WTC11 (cell line): ENCODE data around the gene ADM5. TPM values are rescaled to one million over a fixed set of nuclear protein-coding genes. Genes with fewer than 3 reads are reported as not detected.

Source experiments
- ATAC-seq: fragments of 200-7000 bp; cut with Tn5 transposase; 2 replicates; pipeline ENCODE4 v1.10.0; 2021; ENCODE audit warnings: mild to moderate bottlenecking, moderate library complexity
- Bru-seq: library from RNA; stranded (reverse); fragments of 400-500 nt; gene quantifications from one replicate; lab custom pipeline; 2021; lab: Mats Ljungman, UMichigan
- CTCF ChIA-PET: fragments of 300-600 bp; sonication (Branson Sonifier 250); formaldehyde crosslinking; loops from one replicate; lab custom pipeline; 2021; ENCODE audit warnings: antibody characterized with exemption; lab: Charles Lee
- POLR2A ChIA-PET: fragments of 350-600 bp; sonication (Branson Sonifier 250); formaldehyde crosslinking; loops from one replicate; lab custom pipeline; 2021; ENCODE audit warnings: antibody characterized with exemption; lab: Charles Lee
- DNase-seq: peaks from one replicate; pipeline ENCODE4 v3.0.0; 2021; ENCODE audit warnings: low spot score
- H3K27ac Mint-ChIP-seq: 2 replicates; pipeline ENCODE4 v1.8.0; 2021; ENCODE audit warnings: mixed read lengths
- H3K27me3 Mint-ChIP-seq: 2 replicates; pipeline ENCODE4 v1.8.0; 2021; ENCODE audit warnings: low read depth, mild to moderate bottlenecking, moderate library complexity, mixed read lengths
- H3K36me3 Mint-ChIP-seq: 2 replicates; pipeline ENCODE4 v1.8.0; 2021; ENCODE audit warnings: mixed read lengths
- H3K4me1 Mint-ChIP-seq: 2 replicates; pipeline ENCODE4 v1.8.0; 2022; ENCODE audit warnings: mixed read lengths
- H3K4me3 Mint-ChIP-seq: 2 replicates; pipeline ENCODE4 v1.8.0; 2021; ENCODE audit warnings: mild to moderate bottlenecking, moderate library complexity, mixed read lengths
- H3K9me3 Mint-ChIP-seq: 2 replicates; pipeline ENCODE4 v1.8.0; 2021; ENCODE audit warnings: mixed read lengths
- ATF1 ChIP-seq: sonication (generic); formaldehyde crosslinking; IDR thresholded peaks from 2 replicates; pipeline ENCODE4 v1.8.1; 2023; ENCODE audit warnings: mild to moderate bottlenecking, moderate library complexity, missing genetic modification reagents
- EMX1 ChIP-seq: fragments of 250-450 bp; sonication (Bioruptor Pico); IDR thresholded peaks from 2 replicates; pipeline ENCODE4 v1.8.0; 2021; ENCODE audit warnings: mild to moderate bottlenecking
- ETV6 ChIP-seq: sonication (generic); formaldehyde crosslinking; IDR thresholded peaks from 2 replicates; pipeline ENCODE4 v1.8.1; 2022; ENCODE audit warnings: mild to moderate bottlenecking, missing genetic modification reagents
- FOXJ3 ChIP-seq: sonication (generic); formaldehyde crosslinking; IDR thresholded peaks from 2 replicates; pipeline ENCODE4 v1.9.0; 2021; ENCODE audit warnings: missing genetic modification reagents, mild to moderate bottlenecking, borderline replicate concordance
- KAT7 ChIP-seq: sonication (generic); formaldehyde crosslinking; IDR thresholded peaks from 2 replicates; pipeline ENCODE4 v1.8.1; 2023; ENCODE audit warnings: missing genetic modification reagents, mild to moderate bottlenecking, borderline replicate concordance
- RELA ChIP-seq: sonication (generic); formaldehyde crosslinking; IDR thresholded peaks from 2 replicates; pipeline ENCODE4 v1.8.1; 2022; ENCODE audit warnings: missing genetic modification reagents, mild to moderate bottlenecking, borderline replicate concordance
- SOX15 ChIP-seq: fragments of 250-450 bp; sonication (Bioruptor Pico); IDR thresholded peaks from 2 replicates; pipeline ENCODE4 v1.9.0; 2021; ENCODE audit warnings: mild to moderate bottlenecking
- ZNF121 ChIP-seq: sonication (generic); formaldehyde crosslinking; IDR thresholded peaks from 2 replicates; pipeline ENCODE4 v1.8.0; 2023; ENCODE audit warnings: missing genetic modification reagents
- ZNF263 ChIP-seq: sonication (generic); formaldehyde crosslinking; IDR thresholded peaks from 2 replicates; pipeline ENCODE4 v1.8.1; 2022; ENCODE audit warnings: low read depth, mild to moderate bottlenecking, moderate library complexity, missing genetic modification reagents
- ZNF423 ChIP-seq: fragments of 250-450 bp; sonication (Bioruptor Pico); IDR thresholded peaks from 2 replicates; pipeline ENCODE4 v2.1.2; 2022; ENCODE audit warnings: mild to moderate bottlenecking, moderate library complexity
- long read RNA-seq, 3 experiments: library from RNA in 1 of 3; library from capped mRNA in 1 of 3; library from polyadenylated mRNA in 1 of 3; unstranded in 2 of 3; stranded (forward) in 1 of 3; transcript quantifications; one replicate each; pipeline ENCODE4 v2.0.0, GENCODE V29; 2021
- total RNA-seq: library from RNA; stranded (reverse); gene quantifications from 3 replicates; pipeline ENCODE4 v1.2.3, GENCODE V29; 2021
- TF ChIP-seq, protein P1 (sequence below): sonication (generic); formaldehyde crosslinking; IDR thresholded peaks from 2 replicates; pipeline ENCODE4 v1.8.1; 2023; ENCODE audit warnings: mild to moderate bottlenecking, missing genetic modification reagents
- TF ChIP-seq, protein P2 (sequence below): sonication (generic); formaldehyde crosslinking; IDR thresholded peaks from 2 replicates; pipeline ENCODE4 v1.8.0; 2023; ENCODE audit warnings: mild to moderate bottlenecking, missing genetic modification reagents
- TF ChIP-seq, protein P3 (sequence below): fragments of 250-450 bp; sonication (Bioruptor Pico); IDR thresholded peaks from 2 replicates; pipeline ENCODE4 v1.9.0; 2021; ENCODE audit warnings: mild to moderate bottlenecking, borderline replicate concordance
- TF ChIP-seq, protein P4 (sequence below): sonication (generic); formaldehyde crosslinking; IDR thresholded peaks from 2 replicates; pipeline ENCODE4 v1.8.0; 2023; ENCODE audit warnings: missing genetic modification reagents
- TF ChIP-seq, protein P5 (sequence below): sonication (generic); formaldehyde crosslinking; IDR thresholded peaks from 2 replicates; pipeline ENCODE4 v1.8.0; 2022; ENCODE audit warnings: mild to moderate bottlenecking, missing genetic modification reagents
- TF ChIP-seq, protein P6 (sequence below): fragments of 200-600 bp; IDR thresholded peaks from 2 replicates; pipeline ENCODE4 v1.8.0; 2022; ENCODE audit warnings: antibody characterized with exemption
- TF ChIP-seq, protein P7 (sequence below): sonication (generic); formaldehyde crosslinking; IDR thresholded peaks from 2 replicates; pipeline ENCODE4 v1.8.0; 2022; ENCODE audit warnings: missing genetic modification reagents

The ADM5 gene, protein sequence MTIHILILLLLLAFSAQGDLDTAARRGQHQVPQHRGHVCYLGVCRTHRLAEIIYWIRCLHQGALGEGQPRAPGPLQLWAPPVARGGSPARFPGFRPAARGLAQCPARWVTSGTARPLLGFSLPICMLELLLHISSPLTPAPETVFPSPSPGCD
- total RNA-seq, result 5.9 to 6.7 TPM (median 6.2 TPM) in 3 replicates
- Bru-seq, nascent RNA, result percentile 49 among the genes with signal in this experiment
- long read RNA-seq, experiment 1, partial matches to known transcripts, result 0 of 4 reads
- long read RNA-seq, experiment 1, other reads (novel, unspliced or antisense), result 0 of 4 reads
- long read RNA-seq, experiment 2, partial matches to known transcripts, result 0 of 3 reads
- long read RNA-seq, experiment 2, other reads (novel, unspliced or antisense), result 0 of 3 reads
- long read RNA-seq, experiment 3, result 0 reads

DNA sequence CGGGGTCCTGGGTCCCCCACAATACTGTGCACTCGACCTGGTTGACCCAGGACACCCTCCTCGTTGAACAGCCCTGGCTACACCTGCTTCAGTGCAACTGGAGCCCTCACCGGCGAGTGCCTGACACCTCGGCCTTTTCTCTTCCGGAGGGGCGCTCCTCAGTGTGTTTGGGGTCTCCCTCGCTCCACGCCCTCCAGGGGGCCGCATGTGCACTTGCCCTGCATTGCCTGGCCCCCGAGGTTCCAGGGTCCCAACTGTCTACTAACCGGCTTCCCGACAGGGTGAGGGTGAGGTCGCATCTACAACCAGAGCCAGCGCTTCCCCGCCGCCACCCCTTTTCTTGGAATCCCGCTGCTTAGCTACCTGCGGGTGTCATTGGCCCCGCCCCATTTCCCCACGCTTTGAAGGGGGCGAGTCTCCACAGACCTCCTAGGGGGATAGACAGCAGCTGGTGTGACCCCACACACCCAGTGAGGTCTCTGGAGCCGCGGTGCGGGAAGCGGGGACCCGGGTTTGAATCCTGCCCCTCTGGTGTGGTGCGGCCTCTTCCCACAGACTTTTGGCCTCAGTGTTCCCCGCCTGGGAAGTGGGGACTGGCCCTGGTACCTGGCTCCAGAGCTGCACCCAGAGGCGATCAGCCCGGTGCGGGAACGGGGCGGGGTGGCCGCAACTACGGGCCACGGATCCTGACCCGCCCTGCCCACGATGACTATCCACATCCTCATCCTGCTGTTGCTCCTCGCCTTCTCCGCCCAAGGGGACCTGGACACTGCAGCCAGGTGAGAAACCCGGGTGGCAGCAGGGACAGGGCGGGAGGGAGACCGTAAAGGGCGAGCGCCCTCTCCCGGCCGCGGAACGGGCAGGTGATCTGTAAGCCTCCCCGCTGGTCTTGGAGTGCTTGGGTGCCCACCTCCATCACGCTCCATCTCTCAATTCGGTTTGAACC lies at the start of gene ADM5:
Gene ADM5 (plus strand): TSS at position 462 of the 946 bp plus-strand sequence. CDS start 244 bp downstream, at position 706.
- peaks cover 38% of the 10 kb centered on the region for H3K36me3 Mint-ChIP-seq
- peak within 1 kb of the TSS; percentile 96 for H3K27ac Mint-ChIP-seq
- H3K4me3 Mint-ChIP-seq, result peak within 1 kb of the TSS; percentile 93
- peak; percentile 76 for DNase-seq
- H3K27me3 Mint-ChIP-seq, result no peaks in the 10 kb centered on the region
- POLR2A ChIA-PET, result interaction anchor here (0.6 to 5.9 kb wide), 10 partner anchors 8 to 77 kb away, joined by 3 to 38 read pairs (median 6); partner anchors contain the start of genes AP2A1, PRMT1 and RRAS
- peaks cover 45% of the 10 kb centered on the region for H3K4me1 Mint-ChIP-seq
- CTCF ChIA-PET, result interaction anchor here (0.6 to 3.8 kb wide), 10 partner anchors 9 to 124 kb away, joined by 3 to 19 read pairs (median 3); partner anchors contain the start of genes AP2A1, FUZ, PRMT1 and SCAF1
- ATAC-seq, result peak; percentile 27
- peaks cover 3% of the 10 kb centered on the region for H3K9me3 Mint-ChIP-seq
- TF ChIP-seq, protein P1, sequence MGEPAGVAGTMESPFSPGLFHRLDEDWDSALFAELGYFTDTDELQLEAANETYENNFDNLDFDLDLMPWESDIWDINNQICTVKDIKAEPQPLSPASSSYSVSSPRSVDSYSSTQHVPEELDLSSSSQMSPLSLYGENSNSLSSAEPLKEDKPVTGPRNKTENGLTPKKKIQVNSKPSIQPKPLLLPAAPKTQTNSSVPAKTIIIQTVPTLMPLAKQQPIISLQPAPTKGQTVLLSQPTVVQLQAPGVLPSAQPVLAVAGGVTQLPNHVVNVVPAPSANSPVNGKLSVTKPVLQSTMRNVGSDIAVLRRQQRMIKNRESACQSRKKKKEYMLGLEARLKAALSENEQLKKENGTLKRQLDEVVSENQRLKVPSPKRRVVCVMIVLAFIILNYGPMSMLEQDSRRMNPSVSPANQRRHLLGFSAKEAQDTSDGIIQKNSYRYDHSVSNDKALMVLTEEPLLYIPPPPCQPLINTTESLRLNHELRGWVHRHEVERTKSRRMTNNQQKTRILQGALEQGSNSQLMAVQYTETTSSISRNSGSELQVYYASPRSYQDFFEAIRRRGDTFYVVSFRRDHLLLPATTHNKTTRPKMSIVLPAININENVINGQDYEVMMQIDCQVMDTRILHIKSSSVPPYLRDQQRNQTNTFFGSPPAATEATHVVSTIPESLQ (CRISPR knock-in tag), result no peak
- TF ChIP-seq, protein P2, sequence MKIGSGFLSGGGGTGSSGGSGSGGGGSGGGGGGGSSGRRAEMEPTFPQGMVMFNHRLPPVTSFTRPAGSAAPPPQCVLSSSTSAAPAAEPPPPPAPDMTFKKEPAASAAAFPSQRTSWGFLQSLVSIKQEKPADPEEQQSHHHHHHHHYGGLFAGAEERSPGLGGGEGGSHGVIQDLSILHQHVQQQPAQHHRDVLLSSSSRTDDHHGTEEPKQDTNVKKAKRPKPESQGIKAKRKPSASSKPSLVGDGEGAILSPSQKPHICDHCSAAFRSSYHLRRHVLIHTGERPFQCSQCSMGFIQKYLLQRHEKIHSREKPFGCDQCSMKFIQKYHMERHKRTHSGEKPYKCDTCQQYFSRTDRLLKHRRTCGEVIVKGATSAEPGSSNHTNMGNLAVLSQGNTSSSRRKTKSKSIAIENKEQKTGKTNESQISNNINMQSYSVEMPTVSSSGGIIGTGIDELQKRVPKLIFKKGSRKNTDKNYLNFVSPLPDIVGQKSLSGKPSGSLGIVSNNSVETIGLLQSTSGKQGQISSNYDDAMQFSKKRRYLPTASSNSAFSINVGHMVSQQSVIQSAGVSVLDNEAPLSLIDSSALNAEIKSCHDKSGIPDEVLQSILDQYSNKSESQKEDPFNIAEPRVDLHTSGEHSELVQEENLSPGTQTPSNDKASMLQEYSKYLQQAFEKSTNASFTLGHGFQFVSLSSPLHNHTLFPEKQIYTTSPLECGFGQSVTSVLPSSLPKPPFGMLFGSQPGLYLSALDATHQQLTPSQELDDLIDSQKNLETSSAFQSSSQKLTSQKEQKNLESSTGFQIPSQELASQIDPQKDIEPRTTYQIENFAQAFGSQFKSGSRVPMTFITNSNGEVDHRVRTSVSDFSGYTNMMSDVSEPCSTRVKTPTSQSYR (CRISPR knock-in tag), result 0 out of 2 replicates have a peak, but pooled peaks have one; percentile 49
- TF ChIP-seq ETV6 (CRISPR knock-in tag) (peak; percentile 18; the same call in 1 of the 2 replicates), FOXJ3 (no peak), ZNF121 (CRISPR knock-in tag) (peak; percentile 99), RELA (CRISPR knock-in tag) (peak; percentile 70; the same call in 1 of the 2 replicates), ZNF423 (CRISPR knock-in tag) (0 out of 2 replicates have a peak, but pooled peaks have one; percentile 17), KAT7 (CRISPR knock-in tag) (peak; percentile 72; the same call in 1 of the 2 replicates), EMX1 (CRISPR knock-in tag) (peak; percentile 12; the same call in 1 of the 2 replicates), SOX15 (CRISPR knock-in tag) (no peak), ATF1 (CRISPR knock-in tag) (0 out of 2 replicates have a peak, but pooled peaks have one; percentile 58), ZNF263 (CRISPR knock-in tag) (no peak)
- TF ChIP-seq, protein P3, sequence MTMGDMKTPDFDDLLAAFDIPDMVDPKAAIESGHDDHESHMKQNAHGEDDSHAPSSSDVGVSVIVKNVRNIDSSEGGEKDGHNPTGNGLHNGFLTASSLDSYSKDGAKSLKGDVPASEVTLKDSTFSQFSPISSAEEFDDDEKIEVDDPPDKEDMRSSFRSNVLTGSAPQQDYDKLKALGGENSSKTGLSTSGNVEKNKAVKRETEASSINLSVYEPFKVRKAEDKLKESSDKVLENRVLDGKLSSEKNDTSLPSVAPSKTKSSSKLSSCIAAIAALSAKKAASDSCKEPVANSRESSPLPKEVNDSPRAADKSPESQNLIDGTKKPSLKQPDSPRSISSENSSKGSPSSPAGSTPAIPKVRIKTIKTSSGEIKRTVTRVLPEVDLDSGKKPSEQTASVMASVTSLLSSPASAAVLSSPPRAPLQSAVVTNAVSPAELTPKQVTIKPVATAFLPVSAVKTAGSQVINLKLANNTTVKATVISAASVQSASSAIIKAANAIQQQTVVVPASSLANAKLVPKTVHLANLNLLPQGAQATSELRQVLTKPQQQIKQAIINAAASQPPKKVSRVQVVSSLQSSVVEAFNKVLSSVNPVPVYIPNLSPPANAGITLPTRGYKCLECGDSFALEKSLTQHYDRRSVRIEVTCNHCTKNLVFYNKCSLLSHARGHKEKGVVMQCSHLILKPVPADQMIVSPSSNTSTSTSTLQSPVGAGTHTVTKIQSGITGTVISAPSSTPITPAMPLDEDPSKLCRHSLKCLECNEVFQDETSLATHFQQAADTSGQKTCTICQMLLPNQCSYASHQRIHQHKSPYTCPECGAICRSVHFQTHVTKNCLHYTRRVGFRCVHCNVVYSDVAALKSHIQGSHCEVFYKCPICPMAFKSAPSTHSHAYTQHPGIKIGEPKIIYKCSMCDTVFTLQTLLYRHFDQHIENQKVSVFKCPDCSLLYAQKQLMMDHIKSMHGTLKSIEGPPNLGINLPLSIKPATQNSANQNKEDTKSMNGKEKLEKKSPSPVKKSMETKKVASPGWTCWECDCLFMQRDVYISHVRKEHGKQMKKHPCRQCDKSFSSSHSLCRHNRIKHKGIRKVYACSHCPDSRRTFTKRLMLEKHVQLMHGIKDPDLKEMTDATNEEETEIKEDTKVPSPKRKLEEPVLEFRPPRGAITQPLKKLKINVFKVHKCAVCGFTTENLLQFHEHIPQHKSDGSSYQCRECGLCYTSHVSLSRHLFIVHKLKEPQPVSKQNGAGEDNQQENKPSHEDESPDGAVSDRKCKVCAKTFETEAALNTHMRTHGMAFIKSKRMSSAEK, result no peak
- TF ChIP-seq, protein P4, sequence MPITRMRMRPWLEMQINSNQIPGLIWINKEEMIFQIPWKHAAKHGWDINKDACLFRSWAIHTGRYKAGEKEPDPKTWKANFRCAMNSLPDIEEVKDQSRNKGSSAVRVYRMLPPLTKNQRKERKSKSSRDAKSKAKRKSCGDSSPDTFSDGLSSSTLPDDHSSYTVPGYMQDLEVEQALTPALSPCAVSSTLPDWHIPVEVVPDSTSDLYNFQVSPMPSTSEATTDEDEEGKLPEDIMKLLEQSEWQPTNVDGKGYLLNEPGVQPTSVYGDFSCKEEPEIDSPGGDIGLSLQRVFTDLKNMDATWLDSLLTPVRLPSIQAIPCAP (CRISPR knock-in tag), result 0 out of 2 replicates have a peak, but pooled peaks have one; percentile 32
- TF ChIP-seq, protein P5, sequence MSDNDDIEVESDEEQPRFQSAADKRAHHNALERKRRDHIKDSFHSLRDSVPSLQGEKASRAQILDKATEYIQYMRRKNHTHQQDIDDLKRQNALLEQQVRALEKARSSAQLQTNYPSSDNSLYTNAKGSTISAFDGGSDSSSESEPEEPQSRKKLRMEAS (CRISPR knock-in tag), result no peak
- TF ChIP-seq, protein P6, sequence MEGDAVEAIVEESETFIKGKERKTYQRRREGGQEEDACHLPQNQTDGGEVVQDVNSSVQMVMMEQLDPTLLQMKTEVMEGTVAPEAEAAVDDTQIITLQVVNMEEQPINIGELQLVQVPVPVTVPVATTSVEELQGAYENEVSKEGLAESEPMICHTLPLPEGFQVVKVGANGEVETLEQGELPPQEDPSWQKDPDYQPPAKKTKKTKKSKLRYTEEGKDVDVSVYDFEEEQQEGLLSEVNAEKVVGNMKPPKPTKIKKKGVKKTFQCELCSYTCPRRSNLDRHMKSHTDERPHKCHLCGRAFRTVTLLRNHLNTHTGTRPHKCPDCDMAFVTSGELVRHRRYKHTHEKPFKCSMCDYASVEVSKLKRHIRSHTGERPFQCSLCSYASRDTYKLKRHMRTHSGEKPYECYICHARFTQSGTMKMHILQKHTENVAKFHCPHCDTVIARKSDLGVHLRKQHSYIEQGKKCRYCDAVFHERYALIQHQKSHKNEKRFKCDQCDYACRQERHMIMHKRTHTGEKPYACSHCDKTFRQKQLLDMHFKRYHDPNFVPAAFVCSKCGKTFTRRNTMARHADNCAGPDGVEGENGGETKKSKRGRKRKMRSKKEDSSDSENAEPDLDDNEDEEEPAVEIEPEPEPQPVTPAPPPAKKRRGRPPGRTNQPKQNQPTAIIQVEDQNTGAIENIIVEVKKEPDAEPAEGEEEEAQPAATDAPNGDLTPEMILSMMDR, result peak; percentile 56
- TF ChIP-seq, protein P7, sequence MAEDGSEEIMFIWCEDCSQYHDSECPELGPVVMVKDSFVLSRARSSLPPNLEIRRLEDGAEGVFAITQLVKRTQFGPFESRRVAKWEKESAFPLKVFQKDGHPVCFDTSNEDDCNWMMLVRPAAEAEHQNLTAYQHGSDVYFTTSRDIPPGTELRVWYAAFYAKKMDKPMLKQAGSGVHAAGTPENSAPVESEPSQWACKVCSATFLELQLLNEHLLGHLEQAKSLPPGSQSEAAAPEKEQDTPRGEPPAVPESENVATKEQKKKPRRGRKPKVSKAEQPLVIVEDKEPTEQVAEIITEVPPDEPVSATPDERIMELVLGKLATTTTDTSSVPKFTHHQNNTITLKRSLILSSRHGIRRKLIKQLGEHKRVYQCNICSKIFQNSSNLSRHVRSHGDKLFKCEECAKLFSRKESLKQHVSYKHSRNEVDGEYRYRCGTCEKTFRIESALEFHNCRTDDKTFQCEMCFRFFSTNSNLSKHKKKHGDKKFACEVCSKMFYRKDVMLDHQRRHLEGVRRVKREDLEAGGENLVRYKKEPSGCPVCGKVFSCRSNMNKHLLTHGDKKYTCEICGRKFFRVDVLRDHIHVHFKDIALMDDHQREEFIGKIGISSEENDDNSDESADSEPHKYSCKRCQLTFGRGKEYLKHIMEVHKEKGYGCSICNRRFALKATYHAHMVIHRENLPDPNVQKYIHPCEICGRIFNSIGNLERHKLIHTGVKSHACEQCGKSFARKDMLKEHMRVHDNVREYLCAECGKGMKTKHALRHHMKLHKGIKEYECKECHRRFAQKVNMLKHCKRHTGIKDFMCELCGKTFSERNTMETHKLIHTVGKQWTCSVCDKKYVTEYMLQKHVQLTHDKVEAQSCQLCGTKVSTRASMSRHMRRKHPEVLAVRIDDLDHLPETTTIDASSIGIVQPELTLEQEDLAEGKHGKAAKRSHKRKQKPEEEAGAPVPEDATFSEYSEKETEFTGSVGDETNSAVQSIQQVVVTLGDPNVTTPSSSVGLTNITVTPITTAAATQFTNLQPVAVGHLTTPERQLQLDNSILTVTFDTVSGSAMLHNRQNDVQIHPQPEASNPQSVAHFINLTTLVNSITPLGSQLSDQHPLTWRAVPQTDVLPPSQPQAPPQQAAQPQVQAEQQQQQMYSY (CRISPR knock-in tag), result peak; percentile 30; the same call in 1 of the 2 replicates
